AG09319 (cell line): Measurements from ENCODE around the gene RPS6KA3.

ENCODE experiments used
- DNase-seq: peaks from one replicate; pipeline ENCODE4 v3.0.0-alpha.2; 2010; ENCODE audit warnings: low read depth; ENCODE audit errors: extremely low read depth
- CTCF ChIP-seq: IDR thresholded peaks from 2 replicates; pipeline ENCODE4 v1.5.1; 2011; ENCODE audit warnings: low read depth, mild to moderate bottlenecking, inconsistent platforms, low read length, moderate library complexity

Gene RPS6KA3

DNA sequence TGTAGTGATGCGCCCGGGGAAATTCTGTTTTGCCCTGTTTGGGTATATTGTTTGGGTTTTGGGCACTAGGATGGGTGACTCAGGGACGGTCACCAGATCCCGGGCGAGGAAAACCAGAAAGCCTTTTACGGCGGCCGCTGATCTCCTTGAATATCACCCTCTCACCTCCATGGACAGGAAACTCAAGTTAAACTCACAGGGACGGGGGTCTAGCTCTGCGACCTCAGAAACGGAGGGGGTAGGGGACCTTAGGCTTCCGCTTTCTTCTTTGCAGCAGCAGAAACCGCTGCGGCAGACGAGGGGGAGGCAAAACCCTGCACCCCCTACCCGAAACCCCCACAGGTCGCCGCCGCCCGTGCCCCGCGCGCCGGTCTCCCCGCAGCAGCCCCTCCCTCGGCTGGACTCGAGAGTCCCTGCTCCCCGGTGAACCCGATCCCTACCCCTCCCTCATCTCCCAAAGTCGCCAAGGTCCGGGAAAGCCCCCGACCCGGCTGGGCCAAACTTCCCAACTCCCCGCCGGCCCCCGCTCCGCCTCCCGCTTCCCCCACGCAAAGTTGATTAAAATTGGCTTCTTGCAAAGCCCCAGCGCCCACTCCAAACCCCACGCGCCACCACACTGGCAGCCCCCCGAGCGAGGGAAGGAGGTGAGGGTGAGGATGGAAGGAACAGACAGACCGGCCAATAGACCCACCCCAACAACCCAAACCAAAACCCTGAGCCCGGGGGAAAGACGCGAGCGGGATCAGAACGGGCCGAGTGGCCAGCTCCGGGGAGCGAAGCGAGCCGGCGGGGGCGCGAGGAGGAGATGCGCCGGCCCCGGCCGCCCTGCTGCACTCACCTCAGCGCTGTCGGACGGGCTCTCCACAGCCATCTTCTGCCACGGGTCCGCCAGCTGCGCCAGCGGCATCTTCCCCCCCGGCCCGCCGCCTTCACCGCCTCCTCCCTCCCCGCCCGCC lies 705 bp downstream of the RPS6KA3 start:
- DNase-seq: no peak
- TF ChIP-seq CTCF: no peak

- no peak for TF ChIP-seq CTCF
- DNase-seq: peak; percentile 50
Observed at GRCh38 chrX:20265221-20265725, 1.4 kb downstream of the RPS6KA3 start.

DNA sequence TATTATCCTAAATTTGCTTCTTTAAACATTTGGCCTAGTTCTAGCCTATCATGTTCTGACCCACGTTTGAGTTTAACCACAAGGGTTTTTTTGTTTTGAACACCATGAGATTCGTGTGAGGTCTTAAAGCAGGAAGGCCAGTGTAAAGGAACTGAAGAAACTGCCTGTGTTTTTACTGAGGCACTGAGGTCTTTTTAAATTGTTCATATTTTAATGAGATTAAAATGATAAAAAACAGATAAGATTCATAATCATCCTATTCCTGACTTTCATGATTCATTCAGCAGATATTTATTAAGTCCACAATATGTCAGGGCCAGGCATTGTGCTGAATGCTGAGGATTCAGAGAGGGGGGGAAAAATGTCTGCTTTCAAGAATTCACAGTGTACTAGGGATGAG lies 3.2 kb downstream of the RPS6KA3 start:
- DNase-seq: no peak
- no peak for TF ChIP-seq CTCF

DNA sequence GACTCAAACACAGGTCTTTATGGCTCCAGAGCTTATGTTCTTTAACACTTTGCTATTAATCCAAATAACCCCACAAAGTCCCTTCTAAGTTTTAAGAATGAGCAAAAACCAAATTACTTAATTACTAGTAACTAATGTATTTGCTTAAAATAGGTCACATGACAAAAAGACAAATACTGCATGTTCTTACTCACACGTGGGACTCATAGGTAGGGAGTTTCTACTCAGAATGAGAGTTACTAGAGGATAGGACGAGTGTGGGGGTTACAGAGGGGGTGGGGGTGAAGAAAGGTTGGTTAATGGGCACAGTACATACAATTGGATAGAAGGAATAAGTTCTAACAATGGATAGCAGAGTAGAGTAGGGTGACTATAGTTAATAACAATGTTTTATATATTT lies 5.8 kb downstream of the RPS6KA3 start:
- TF ChIP-seq CTCF: no peak

DNA sequence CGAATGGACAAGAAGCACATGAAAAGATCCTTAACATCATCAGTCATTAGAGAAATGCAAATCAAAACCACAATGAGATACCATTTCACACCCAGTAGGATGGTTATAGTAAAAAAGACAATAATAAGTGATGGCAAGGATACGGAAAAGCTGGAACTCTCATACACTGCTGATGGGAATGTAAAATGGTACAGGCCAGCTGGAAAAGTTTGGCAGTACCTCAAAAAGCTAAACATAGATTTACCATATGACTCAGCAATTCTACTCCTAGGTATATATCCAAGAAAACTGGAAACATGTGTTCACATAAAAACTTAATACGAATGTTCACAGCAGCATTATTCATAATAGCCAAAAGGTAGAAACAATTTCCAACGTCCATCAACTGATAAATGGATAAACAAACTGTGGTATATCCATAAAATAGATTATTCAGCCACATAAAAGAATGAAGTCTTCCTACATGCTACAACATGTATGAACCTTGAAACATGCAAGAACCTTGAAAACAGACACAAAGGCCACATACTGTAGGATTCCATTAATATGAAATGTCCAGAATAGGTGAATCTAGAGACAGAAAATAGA lies 11.9 kb downstream of the RPS6KA3 start:
- DNase-seq: no peak
- no peak for TF ChIP-seq CTCF

More for the DNA sequence above, 5.8 kb downstream of the RPS6KA3 start:
- no peak for DNase-seq

DNA sequence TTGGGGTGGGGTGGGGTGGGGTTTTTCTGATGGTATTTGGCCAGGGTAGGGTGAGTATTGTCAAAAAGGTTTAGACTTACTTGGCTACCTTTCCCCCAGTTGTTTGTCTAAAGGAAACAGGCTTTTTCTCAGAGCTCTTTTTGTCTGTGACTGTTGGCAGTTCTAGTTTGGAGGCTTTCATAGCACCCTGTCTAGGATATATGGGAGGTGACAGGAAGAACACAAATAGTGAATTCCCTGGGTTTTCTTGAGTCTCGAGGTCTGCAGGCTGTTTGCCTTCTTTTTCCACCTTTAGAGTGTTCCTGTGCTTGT lies 13.5 kb downstream of the RPS6KA3 start:
- TF ChIP-seq CTCF: no peak
- DNase-seq: no peak

DNA sequence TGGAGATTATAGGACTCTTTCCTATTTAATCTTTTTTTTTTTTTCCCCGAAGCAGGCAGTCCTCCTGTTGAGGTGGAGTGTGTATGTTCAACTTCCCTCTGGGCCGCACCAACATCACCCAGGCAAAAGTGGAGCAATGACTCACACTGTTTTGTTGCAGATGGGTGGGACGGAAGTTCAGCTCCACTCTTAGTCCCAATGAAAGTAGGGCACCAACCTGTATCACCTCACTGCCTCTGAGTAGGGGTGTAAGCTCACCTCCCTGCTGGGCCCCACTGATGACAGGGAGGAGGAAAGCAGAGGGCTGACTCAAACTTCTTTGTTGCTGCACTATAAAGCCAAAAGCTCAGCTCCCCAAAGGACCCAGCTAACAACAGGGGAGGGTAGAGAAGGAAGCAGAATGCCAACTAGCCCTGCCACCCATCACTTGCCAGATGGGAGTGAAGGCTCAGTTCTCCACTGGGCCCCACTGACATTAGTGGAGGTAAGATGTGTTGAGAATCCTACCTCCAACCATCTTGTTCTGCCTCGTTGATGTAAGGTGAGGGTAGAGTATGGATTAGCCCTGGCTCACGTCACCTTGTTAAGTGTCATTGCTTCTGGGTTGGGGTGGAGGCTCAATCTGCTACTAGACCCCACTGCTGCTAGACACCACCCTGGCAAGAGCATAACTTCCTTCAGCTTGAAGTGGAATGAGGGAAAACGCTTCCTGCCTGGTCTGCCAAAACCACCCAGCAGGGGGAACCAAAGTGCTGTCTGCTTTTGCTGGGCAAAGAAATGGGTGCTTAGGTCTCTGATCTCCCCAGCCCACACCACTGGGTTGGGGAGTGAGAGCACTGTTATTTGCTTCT lies 14.1 kb downstream of the RPS6KA3 start:
- no peak for DNase-seq

More for the DNA sequence above, 14.1 kb downstream of the RPS6KA3 start:
- TF ChIP-seq CTCF: peak; percentile 67
